ENCODE results near the gene ZNRF1.
"Not testable (repeated sequence)": the region's sequence is repeated elsewhere in the genome, so short reads cannot be mapped to it uniquely, and the experiment has no call there.

ZNRF1 gene

GRCh38 chr16:75074920-75075687 lies 76.3 kb downstream of the ZNRF1 start:
- peak; percentile 58 to 63 for DNase-seq (ENCODE audit: low read depth in 1 of 2, low spot score in 1 of 2)

- no peak for DNase-seq (ENCODE audit: low read depth in 1 of 2, low spot score in 1 of 2)
Measured at GRCh38 chr16:75075688-75076268, 77.0 kb downstream of the ZNRF1 start.

DNA sequence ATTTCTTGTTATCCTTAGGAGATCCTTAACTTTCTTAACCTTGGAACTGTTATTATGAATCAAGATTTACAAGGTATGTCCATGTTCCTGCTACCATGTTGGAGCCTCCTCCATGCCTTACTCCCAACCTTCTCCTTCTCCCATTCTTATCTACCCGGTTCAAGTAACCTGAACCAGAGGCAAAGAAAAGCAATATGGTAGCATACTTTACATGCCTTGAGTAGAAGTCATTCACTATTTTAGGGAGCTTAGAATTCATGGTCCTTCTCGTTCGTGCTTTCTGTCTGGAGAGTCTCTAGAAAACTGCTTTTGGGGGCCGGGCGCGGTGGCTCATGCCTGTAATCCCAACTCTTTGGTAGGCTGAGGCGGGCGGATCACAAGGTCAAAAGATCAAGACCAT lies 80.1 kb downstream of the ZNRF1 start:
- no peak for DNase-seq (ENCODE audit: low read depth in 1 of 2, low spot score in 1 of 2)

GRCh38 chr16:75079346-75079926 lies 80.6 kb downstream of the ZNRF1 start:
- DNase-seq (ENCODE audit: low read depth in 1 of 2, low spot score in 1 of 2): no peak

- DNase-seq (ENCODE audit: low read depth in 1 of 2, low spot score in 1 of 2): no peak
Measured at GRCh38 chr16:75080205-75081029, 81.6 kb downstream of the ZNRF1 start.

DNA sequence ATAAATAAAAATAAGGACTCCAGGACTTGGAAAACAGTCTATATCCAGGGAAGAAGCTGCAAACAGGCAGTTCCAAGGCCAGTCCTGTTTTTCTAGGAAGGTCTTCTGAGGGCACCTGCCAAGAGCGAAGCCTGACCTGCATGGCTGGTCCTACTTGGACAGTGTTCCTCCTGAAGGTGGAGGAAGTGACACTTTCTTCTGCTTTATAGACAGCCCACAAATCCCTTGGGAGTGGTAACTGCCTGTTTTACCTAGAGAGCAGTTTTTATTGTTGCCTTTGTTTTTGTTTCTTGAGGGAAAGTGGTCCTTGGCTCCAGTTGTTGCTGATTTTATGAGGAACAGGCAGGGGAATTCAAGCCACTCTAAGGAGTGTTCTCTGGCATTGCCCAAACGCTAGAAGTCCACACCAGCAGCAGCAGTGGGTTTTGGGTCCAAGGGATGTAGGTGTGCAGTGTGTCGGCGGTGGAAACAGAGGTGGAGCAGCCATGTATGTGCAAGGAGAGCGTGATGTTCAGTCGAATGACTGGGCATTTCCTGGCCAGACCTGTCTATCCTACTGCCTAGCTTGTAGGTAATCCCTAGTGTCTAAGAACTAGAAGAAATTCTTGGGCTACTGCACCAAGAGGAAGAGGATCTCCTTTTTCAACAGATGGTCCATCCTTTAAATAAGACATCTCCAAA lies 82.5 kb downstream of the ZNRF1 start:
- no peak for DNase-seq (ENCODE audit: low read depth in 1 of 2, low spot score in 1 of 2)

DNA sequence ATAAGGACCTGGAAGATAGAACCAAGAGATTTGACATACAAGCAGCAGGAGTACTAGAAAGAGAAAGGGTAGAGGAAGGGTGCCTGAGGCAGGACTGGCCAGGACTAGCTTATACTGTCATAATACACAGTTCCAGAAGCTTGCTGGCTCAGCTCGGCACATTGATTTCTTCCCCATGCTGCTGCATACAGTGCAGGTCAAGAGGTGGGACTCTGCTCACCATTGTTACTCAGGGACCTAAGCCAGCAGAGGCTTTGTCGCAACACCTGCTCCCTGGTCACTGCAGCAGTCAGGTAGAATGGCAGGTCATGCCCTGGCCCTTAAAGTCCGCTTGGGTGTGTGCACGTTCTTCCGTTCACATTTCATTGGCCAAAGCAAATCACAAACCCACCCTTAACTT lies 85.0 kb downstream of the ZNRF1 start:
- no peak for DNase-seq (ENCODE audit: low read depth in 1 of 2, low spot score in 1 of 2)

DNA sequence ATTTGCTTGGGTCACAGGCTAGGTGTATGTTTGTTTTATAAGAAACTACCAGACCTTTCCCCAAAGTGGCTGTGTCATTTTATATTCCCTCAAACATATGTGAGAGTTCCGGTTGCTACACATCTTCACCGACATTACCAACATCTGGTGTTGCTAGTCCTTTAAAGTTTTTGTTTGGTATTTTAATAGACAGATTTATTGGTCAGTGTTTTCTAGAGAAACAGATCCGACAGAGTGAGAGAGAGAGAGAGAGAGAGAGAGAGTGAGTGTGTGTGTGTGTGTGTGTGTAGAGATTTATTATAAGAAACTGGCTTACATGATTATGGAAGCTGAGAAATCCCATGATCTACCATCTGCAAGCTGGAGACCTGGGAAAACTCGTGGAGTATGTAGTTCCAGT lies 86.7 kb downstream of the ZNRF1 start:
- no peak for DNase-seq (ENCODE audit: low read depth in 1 of 2, low spot score in 1 of 2)

DNA sequence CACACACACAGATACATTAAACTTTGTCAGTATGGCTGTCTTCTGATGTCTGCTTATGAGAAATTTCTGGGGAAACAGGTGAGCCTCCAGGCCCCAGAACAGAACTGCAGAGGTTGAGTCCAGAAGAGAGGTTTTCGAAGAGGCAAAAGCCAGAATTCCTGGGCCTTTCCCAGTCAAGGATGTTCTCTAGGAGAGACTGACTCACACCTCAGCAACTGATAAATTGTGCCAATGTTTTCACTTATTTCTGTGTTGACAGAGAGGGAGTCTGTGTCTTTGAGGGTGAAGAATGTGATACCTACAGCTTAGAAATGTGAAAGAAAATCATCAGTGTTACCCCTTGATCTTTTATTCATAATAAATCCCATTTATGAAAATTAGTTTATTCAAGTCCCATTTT lies 87.5 kb downstream of the ZNRF1 start:
- no peak for DNase-seq (ENCODE audit: low read depth in 1 of 2, low spot score in 1 of 2)

DNA sequence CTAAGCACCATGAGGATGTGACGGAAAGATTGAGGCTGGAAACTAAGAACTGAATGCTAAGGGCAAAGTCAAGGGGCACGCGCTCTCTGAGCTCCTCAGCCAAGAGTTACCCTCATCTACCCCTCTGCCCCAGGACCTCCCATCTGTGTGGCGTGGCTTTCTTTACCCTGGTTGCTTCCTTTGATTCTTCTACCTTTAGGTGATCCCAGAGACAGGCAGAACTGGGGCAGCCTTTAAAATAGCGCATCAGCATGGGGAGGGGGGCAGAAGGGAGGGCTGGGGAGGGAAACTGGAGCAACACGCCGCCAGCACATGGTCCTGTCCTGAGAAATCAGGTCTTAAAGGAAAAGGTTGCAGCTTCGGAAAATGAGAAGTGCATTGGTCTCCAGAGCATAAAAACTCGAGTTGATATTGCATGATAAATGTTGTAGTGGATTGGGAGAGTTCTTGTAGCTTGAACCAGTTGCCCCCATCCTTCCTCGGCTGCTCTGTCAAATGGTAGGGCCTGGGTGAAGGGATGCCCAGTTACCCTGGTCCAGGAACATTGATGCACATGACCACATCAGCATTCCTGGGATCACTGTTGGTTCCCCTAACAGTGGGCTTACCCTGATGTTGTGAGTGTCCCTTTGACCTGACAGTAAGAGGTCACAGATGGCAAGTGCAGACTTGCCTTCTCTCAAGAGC lies 88.0 kb downstream of the ZNRF1 start:
- no peak for DNase-seq (ENCODE audit: low read depth in 1 of 2, low spot score in 1 of 2)

DNA sequence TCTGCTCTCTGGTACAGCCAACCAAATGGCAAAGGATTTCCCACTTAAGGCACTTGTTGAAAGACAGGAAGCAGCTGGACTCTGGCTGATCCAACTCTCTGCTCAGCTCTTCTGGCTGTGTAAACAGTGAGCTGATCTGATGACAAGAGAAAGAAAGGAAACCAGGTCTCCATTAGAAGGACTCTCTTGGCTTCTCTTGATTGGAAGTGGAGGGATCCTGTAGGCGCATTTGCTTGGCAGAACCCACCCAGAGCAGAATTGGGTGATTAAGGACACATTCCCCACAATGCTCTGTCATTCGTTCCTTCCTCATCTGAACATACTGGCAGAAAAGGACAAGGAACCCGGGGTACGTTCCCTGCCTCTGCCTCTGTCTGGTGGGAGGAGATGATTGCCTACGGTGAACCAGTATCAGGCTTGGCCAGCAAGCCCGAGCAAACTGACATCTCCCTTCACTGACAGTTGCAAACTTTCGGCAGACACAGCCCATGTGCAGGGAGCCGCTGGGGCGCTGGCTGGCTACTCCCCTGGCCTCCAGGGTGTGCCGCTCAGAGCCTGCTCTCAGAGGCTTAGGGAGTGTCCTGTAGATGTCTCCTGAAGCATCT lies 88.7 kb downstream of the ZNRF1 start:
- DNase-seq (ENCODE audit: low read depth in 1 of 2, low spot score in 1 of 2): no peak

- no peak for DNase-seq (ENCODE audit: low read depth in 1 of 2, low spot score in 1 of 2)
Measured at GRCh38 chr16:75088216-75088615, 89.4 kb downstream of the ZNRF1 start.

GRCh38 chr16:75088934-75089333 lies 90.1 kb downstream of the ZNRF1 start:
- no peak for DNase-seq (ENCODE audit: low read depth in 1 of 2, low spot score in 1 of 2)

DNA sequence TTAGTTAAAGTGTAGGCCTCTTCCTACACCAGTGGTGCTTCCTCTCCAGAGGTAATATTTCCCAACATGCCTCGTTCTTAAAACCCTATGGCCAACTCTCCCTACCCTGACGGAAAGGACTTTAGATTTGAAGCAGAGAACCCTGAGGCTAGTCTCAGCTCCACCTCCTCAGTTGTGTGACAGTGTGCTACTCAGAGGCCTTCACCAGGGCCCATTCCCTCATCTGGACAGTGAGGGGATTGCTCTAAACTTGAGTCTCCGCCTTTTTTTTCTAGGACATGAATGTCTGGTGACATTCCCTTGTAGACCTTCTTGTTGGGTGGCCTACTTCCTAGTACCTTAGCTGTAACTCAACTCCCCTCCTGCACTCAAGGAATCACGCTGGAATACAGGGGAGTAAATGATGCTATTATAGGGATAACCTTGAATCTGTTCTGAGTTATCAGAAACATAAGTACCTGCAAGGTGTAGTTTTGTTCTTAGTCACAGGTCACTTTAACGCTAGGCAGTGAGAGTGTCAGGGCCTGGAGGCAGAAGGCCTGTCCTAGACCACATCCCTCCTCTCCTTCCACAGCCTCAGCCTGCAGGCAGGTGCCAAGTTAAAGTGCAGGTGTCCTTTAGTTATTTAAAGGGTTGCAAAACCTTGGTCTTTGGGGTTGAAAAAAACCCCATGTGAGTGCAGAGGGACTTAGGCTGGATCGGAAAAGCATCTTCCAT lies 90.8 kb downstream of the ZNRF1 start:
- DNase-seq (ENCODE audit: low read depth in 1 of 2, low spot score in 1 of 2): no peak

- not testable (repeated sequence) for DNase-seq (ENCODE audit: low read depth in 1 of 2, low spot score in 1 of 2)
Measured at GRCh38 chr16:75090899-75091298, 92.1 kb downstream of the ZNRF1 start.

DNA sequence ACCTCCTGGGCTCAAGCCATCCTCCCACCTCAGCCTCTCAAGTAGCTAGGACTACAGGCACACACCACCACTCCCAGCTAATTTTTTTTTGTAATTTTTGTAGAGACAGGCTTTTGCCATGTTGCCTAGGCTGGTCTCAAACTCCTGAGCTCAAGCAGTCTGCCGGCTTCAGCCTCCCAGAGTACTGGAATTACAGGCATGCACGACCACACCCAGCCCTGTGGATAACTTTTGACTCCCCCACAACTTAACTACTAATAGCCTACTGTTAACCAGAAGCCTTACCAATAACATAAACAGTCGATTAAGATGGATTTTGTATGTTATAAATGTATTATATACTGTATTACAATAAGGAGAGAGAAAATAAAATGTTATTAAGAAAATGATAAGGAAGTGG lies 92.8 kb downstream of the ZNRF1 start:
- DNase-seq (ENCODE audit: low read depth in 1 of 2, low spot score in 1 of 2): not testable (repeated sequence)

- no peak for DNase-seq (ENCODE audit: low read depth in 1 of 2, low spot score in 1 of 2)
Measured at GRCh38 chr16:75092777-75093176, 94.0 kb downstream of the ZNRF1 start.

GRCh38 chr16:75093598-75094540 lies 95.0 kb downstream of the ZNRF1 start:
- no peak for DNase-seq (ENCODE audit: low read depth in 1 of 2, low spot score in 1 of 2)

Data from activated T-helper 1 cell treated with anti-CD3 and anti-CD28 coated beads, Interleukin-2, amount 50 U/mL, for 16 hours (primary cell).